ENCODE data around the gene MINK1. TPM values are rescaled to one million over a fixed set of nuclear protein-coding genes. Genes with fewer than 3 reads are reported as not detected.

MINK1 gene
- total RNA-seq, 3 donors from 2014 or later (not counting 1 experiment from before 2014, with no cell fraction given), result 103 to 122 (median 110) TPM

DNA sequence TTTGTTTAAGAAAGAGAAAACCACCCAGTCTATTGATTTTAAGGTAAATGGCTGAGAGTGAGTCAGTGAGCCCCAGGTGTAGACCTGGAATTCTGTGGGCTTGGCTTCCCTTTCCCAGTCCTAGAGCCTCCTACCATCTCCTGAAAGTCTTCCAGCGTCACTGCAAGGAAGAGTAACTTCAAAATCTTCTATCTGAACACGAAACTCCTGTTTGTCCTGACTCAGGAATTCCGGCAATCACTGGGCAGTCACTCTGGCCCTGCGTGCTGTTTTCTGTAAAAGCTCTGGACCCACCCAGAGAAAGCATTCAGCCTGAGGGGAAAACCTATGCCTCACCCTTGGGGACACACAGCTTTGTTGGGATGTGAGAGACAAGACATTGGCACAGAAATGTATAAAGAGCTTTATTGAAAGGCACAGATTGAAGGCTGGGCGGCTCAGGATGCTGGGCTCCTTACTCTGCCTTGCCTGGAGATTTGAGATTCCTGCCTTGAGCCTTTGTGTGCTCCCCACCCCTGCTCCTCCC is 15.9 kb downstream of the MINK1 start:
- WGBS (ENCODE audit: insufficient coverage), result 98% methylated on average over 5 of the region's 5 CpGs
- peaks cover 0 to 2% of the 10 kb centered on the region in 2 donors for H3K27me3 Mint-ChIP-seq (ENCODE audit: low read depth in 2 of 2)
- intact Hi-C loops (cut with micrococcal nuclease), result no loop called here
- Histone ChIP-seq H3K27me3 (ENCODE audit: control insufficient read depth, insufficient read depth, low read length) (no peaks in the 10 kb centered on the region), H3K9me3 (ENCODE audit: control insufficient read depth, insufficient read depth, low read length) (peaks cover 11% of the 10 kb centered on the region), H3K36me3 (ENCODE audit: control insufficient read depth, insufficient read depth, low read length) (no peaks in the 10 kb centered on the region), H3K27ac (ENCODE audit: low read length) (no peak overlapping the region), H3K4me3 (ENCODE audit: low read length) (no peak overlapping the region), H3K4me1 (ENCODE audit: control insufficient read depth, insufficient read depth, low read length) (peaks cover 27% of the 10 kb centered on the region)
- DNase-seq (no peak), ATAC-seq (no peak)
- H3K4me3 Mint-ChIP-seq, result no peak overlapping the region
- TF ChIP-seq, protein P1, sequence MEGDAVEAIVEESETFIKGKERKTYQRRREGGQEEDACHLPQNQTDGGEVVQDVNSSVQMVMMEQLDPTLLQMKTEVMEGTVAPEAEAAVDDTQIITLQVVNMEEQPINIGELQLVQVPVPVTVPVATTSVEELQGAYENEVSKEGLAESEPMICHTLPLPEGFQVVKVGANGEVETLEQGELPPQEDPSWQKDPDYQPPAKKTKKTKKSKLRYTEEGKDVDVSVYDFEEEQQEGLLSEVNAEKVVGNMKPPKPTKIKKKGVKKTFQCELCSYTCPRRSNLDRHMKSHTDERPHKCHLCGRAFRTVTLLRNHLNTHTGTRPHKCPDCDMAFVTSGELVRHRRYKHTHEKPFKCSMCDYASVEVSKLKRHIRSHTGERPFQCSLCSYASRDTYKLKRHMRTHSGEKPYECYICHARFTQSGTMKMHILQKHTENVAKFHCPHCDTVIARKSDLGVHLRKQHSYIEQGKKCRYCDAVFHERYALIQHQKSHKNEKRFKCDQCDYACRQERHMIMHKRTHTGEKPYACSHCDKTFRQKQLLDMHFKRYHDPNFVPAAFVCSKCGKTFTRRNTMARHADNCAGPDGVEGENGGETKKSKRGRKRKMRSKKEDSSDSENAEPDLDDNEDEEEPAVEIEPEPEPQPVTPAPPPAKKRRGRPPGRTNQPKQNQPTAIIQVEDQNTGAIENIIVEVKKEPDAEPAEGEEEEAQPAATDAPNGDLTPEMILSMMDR (IDR thresholded peaks at IDR 0.05), result no peak
- peaks cover 38 to 53% of the 10 kb centered on the region in 2 donors for H3K4me1 Mint-ChIP-seq
- H3K27ac Mint-ChIP-seq, result no peak overlapping the region
- H3K36me3 Mint-ChIP-seq, result no peaks in the 10 kb centered on the region
- H3K9me3 Mint-ChIP-seq, result peaks cover 5% of the 10 kb centered on the region in 2 donors

DNA sequence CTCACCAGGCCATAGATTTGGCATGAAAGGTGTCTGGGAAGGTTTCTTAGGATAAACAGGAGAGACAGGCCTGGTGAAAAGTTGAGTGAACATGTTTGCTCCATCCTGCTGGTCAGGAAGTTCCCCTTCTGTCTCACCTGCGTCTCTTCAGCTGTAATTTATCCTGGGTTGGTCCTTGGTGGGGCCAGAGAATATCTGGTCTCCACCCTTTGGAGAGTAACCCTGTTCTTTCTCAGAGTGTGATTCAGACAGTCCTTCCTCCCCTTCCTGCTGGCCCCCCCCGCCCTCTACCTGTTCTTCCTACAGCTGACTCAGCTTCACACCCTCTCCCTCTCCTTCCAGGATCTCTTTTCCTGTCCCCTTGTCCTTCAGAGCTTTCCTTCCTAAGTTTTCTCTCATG is 17.1 kb downstream of the MINK1 start:
- Histone ChIP-seq H3K4me1 (ENCODE audit: control insufficient read depth, insufficient read depth, low read length) (peaks cover 26% of the 10 kb centered on the region), H3K36me3 (ENCODE audit: control insufficient read depth, insufficient read depth, low read length) (no peaks in the 10 kb centered on the region), H3K4me3 (ENCODE audit: low read length) (no peak overlapping the region), H3K27ac (ENCODE audit: low read length) (no peak overlapping the region), H3K9me3 (ENCODE audit: control insufficient read depth, insufficient read depth, low read length) (peaks cover 11% of the 10 kb centered on the region), H3K27me3 (ENCODE audit: control insufficient read depth, insufficient read depth, low read length) (no peaks in the 10 kb centered on the region)
- DNase-seq, result no peak
- peaks cover 5% of the 10 kb centered on the region in 2 donors for H3K9me3 Mint-ChIP-seq
- TF ChIP-seq, protein P1 (IDR thresholded peaks at IDR 0.05), result no peak
- H3K27ac Mint-ChIP-seq, result no peak overlapping the region
- WGBS (ENCODE audit: insufficient coverage), result 98% methylated on average over 2 of the region's 2 CpGs
- ATAC-seq, result no peak
- H3K27me3 Mint-ChIP-seq (ENCODE audit: low read depth in 2 of 2), result peaks cover 0 to 2% of the 10 kb centered on the region in 2 donors
- peaks cover 39 to 50% of the 10 kb centered on the region in 2 donors for H3K4me1 Mint-ChIP-seq
- no peak overlapping the region for H3K4me3 Mint-ChIP-seq
- H3K36me3 Mint-ChIP-seq, result no peaks in the 10 kb centered on the region
- intact Hi-C loops (cut with micrococcal nuclease), result loop anchor here (5.0 kb wide), 1 partner anchor 332 kb away; no protein-coding TSS in a partner anchor

DNA sequence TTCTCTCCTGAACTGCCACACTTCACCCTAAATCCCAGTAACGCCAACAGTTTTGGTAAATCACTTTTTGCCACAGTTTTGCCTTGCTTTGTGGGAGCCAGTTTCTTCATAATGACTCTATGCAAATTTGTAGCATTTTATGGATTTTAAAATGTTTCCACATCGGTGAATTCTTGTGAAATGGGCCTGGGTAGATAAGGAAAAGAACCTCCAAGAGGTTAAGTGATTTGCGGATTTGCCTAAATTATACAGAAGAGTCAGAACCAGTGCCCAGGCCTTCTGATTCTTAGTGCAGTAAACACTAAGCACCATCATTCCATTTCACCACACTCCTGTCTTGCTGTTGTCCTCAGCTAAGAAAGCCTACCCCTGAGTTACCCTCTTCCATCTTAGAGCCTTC is 17.9 kb downstream of the MINK1 start:
- peaks cover 11% of the 10 kb centered on the region for H3K9me3 ChIP-seq (ENCODE audit: control insufficient read depth, insufficient read depth, low read length)
- peaks cover 0 to 2% of the 10 kb centered on the region in 2 donors for H3K27me3 Mint-ChIP-seq (ENCODE audit: low read depth in 2 of 2)
- 100% methylated on average over 3 of the region's 3 CpGs for whole genome bisulfite sequencing (ENCODE audit: insufficient coverage)
- H3K27me3 ChIP-seq (ENCODE audit: control insufficient read depth, insufficient read depth, low read length), result no peaks in the 10 kb centered on the region
- H3K36me3 Mint-ChIP-seq, result no peaks in the 10 kb centered on the region
- DNase-seq (no peak), ATAC-seq (no peak)
- H3K4me3 ChIP-seq (ENCODE audit: low read length), result no peak overlapping the region
- no peaks in the 10 kb centered on the region for H3K36me3 ChIP-seq (ENCODE audit: control insufficient read depth, insufficient read depth, low read length)
- H3K4me1 Mint-ChIP-seq, result peaks cover 35 to 43% of the 10 kb centered on the region in 2 donors
- TF ChIP-seq, protein P1 (IDR thresholded peaks at IDR 0.05), result no peak
- H3K27ac Mint-ChIP-seq, result no peak overlapping the region
- H3K4me1 ChIP-seq (ENCODE audit: control insufficient read depth, insufficient read depth, low read length), result peaks cover 19% of the 10 kb centered on the region
- intact Hi-C loops (cut with micrococcal nuclease), result loop anchor here (5.0 kb wide), 1 partner anchor 331 kb away; no protein-coding TSS in a partner anchor
- no peak overlapping the region for H3K4me3 Mint-ChIP-seq
- H3K9me3 Mint-ChIP-seq, result peaks cover 5% of the 10 kb centered on the region in 2 donors
- H3K27ac ChIP-seq (ENCODE audit: low read length), result no peak overlapping the region
